IMR-90 (cell line): Measurements from ENCODE around the gene TRAF7. TPM values are rescaled to one million over a fixed set of nuclear protein-coding genes. Genes with fewer than 3 reads are reported as not detected.
A peak's percentile ranks its signal among the peaks of the same experiment; 100 is the strongest.

Experiments
- ATAC-seq: fragments of 200-7000 bp; cut with Tn5 transposase; 2 replicates; pipeline ENCODE4 v1.9.1; 2020; ENCODE audit warnings: low read depth, mild to moderate bottlenecking, moderate library complexity
- BruUV-seq: library from RNA; stranded (reverse); fragments of 400-500 nt; replicated peaks from 2 replicates; lab custom pipeline; 2021; lab: Mats Ljungman, UMichigan
- CTCF ChIA-PET: fragments of 300-600 bp; formaldehyde crosslinking; extraction: SDS; loops from one replicate; lab custom pipeline; 2021; ENCODE audit warnings: antibody characterized with exemption; lab: Yijun Ruan, JAX
- POLR2A ChIA-PET: fragments of 300-600 bp; sonication (Branson Sonifier 250); formaldehyde crosslinking; loops from one replicate; lab custom pipeline; 2022; ENCODE audit warnings: antibody characterized with exemption; ENCODE audit not compliant: unreplicated experiment; lab: Charles Lee
- DNase-seq: peaks from one replicate; pipeline ENCODE4 v3.0.0; 2013
- H2AFZ ChIP-seq: replicated peaks from 2 replicates; pipeline ENCODE3; 2013; ENCODE audit warnings: low read length, mild to moderate bottlenecking; ENCODE audit not compliant: poor library complexity
- H2AK5ac ChIP-seq: 2 replicates; pipeline ENCODE4 v1.6.1; 2013; ENCODE audit warnings: low read depth, low read length, inconsistent platforms
- H2AK9ac ChIP-seq: replicated peaks from 2 replicates; pipeline ENCODE3; 2013; ENCODE audit warnings: mild to moderate bottlenecking, low read depth, low read length, moderate library complexity; ENCODE audit not compliant: poor library complexity
- H2BK120ac ChIP-seq: 2 replicates; pipeline ENCODE4 v1.6.1; 2013; ENCODE audit warnings: low read depth, low read length, inconsistent platforms
- H2BK15ac ChIP-seq: 3 replicates; pipeline ENCODE4 v1.6.1; 2013; ENCODE audit warnings: low read depth, low read length, inconsistent platforms
- H2BK20ac ChIP-seq: 2 replicates; pipeline ENCODE4 v1.6.1; 2013; ENCODE audit warnings: low read depth, mild to moderate bottlenecking, inconsistent platforms, low read length, moderate library complexity
- H2BK5ac ChIP-seq: 2 replicates; pipeline ENCODE4 v1.6.1; 2013; ENCODE audit warnings: mild to moderate bottlenecking, low read depth, low read length, inconsistent platforms; ENCODE audit not compliant: poor library complexity, severe bottlenecking
- H3K14ac ChIP-seq: replicated peaks from 2 replicates; pipeline ENCODE4 v1.6.1; 2013; ENCODE audit warnings: low read depth, low read length, inconsistent platforms
- H3K18ac ChIP-seq: 2 replicates; pipeline ENCODE4 v1.6.1; 2013; ENCODE audit warnings: low read depth, low read length, control low read depth
- H3K23ac ChIP-seq: 2 replicates; pipeline ENCODE4 v1.6.1; 2013; ENCODE audit warnings: low read depth, low read length, inconsistent platforms
- H3K27ac ChIP-seq: 2 replicates; pipeline ENCODE4 v1.5.1; 2013; ENCODE audit warnings: mild to moderate bottlenecking, control low read depth, low read length; ENCODE audit not compliant: insufficient read depth
- H3K27me3 ChIP-seq: 2 replicates; pipeline ENCODE4 v1.6.1; 2013; ENCODE audit warnings: low read length; ENCODE audit not compliant: control insufficient read depth, insufficient read depth
- H3K36me3 ChIP-seq: 2 replicates; pipeline ENCODE4 v1.6.1; 2013; ENCODE audit warnings: low read length, mixed read lengths; ENCODE audit not compliant: control insufficient read depth, insufficient read depth
- H3K4ac ChIP-seq: 2 replicates; pipeline ENCODE4 v1.6.1; 2013; ENCODE audit warnings: low read depth, low read length, inconsistent platforms
- H3K4me1 ChIP-seq: 2 replicates; pipeline ENCODE4 v1.6.1; 2013; ENCODE audit warnings: low read length, mixed read lengths; ENCODE audit not compliant: control insufficient read depth, insufficient read depth
- H3K4me2 ChIP-seq: 2 replicates; pipeline ENCODE4 v1.6.1; 2013; ENCODE audit warnings: low read depth, mild to moderate bottlenecking, control low read depth, low read length, moderate library complexity
- H3K4me3 ChIP-seq: 2 replicates; pipeline ENCODE4 v1.5.1; 2013; ENCODE audit warnings: low read depth, mild to moderate bottlenecking, control low read depth, low read length, moderate library complexity; ENCODE audit not compliant: insufficient read depth
- H3K56ac ChIP-seq: 2 replicates; pipeline ENCODE4 v1.6.1; 2013; ENCODE audit warnings: low read length, inconsistent platforms; ENCODE audit not compliant: insufficient read depth; ENCODE audit errors: extremely low read depth
- H3K79me1 ChIP-seq, 2 experiments: 2 replicates each; pipeline ENCODE4 v1.6.1; 2013; ENCODE audit warnings: low read length in 2 of 2, inconsistent platforms in 1 of 2, low read depth in 1 of 2
- H3K9ac ChIP-seq: 2 replicates; pipeline ENCODE4 v1.6.1; 2013; ENCODE audit warnings: low read depth, low read length, control low read depth
- H3K9me1 ChIP-seq: 2 replicates; pipeline ENCODE4 v1.6.1; 2013; ENCODE audit warnings: low read length, inconsistent platforms; ENCODE audit not compliant: insufficient read depth
- H3K9me3 ChIP-seq: 2 replicates; pipeline ENCODE4 v1.6.1; 2013; ENCODE audit warnings: low read length; ENCODE audit not compliant: control insufficient read depth, insufficient read depth
- H4K20me1 ChIP-seq: 2 replicates; pipeline ENCODE4 v1.6.1; 2013; ENCODE audit warnings: low read length, inconsistent platforms; ENCODE audit not compliant: insufficient read depth
- H4K5ac ChIP-seq: 2 replicates; pipeline ENCODE4 v1.6.1; 2013; ENCODE audit warnings: mild to moderate bottlenecking, low read depth, low read length, control low read depth
- H4K8ac ChIP-seq, 2 experiments: 2 replicates each; pipeline ENCODE4 v1.6.1; 2013; ENCODE audit warnings: low read depth in 2 of 2, low read length in 2 of 2, control low read depth in 1 of 2, inconsistent platforms in 1 of 2
- H4K91ac ChIP-seq: 2 replicates; pipeline ENCODE4 v1.6.1; 2013; ENCODE audit warnings: low read depth, low read length, inconsistent platforms; ENCODE audit not compliant: insufficient read depth
- MAZ ChIP-seq: IDR thresholded peaks from 2 replicates; pipeline ENCODE4 v1.6.1; 2012; ENCODE audit warnings: low read depth, mild to moderate bottlenecking, low read length, improper control_type of control experiment, moderate library complexity, borderline replicate concordance
- MXI1 ChIP-seq: IDR thresholded peaks from 2 replicates; pipeline ENCODE4 v1.6.1; 2012; ENCODE audit warnings: low read depth, mild to moderate bottlenecking, low read length, moderate library complexity, borderline replicate concordance
- WGBS, 2 experiments: methylation state at CpG; one replicate each; pipeline versions ENCODE4 v1.1.5 to v1.1.7; 2013; ENCODE audit warnings: missing lambda C conversion rate in 2 of 2; ENCODE audit not compliant: insufficient read length in 1 of 2; ENCODE audit errors: extremely low coverage in 2 of 2; 5-methylcytosine and 5-hydroxymethylcytosine counted together
- dilution Hi-C: fragments of 300-500 bp; cut with HindIII; formaldehyde crosslinking; loops from one replicate; pipeline ENCODE4 v1.14.3; 2018; ENCODE audit warnings: low sequenced_read_pairs; ENCODE audit not compliant: unreplicated experiment
- in situ Hi-C: fragments of 300-500 bp; cut with MboI; formaldehyde crosslinking; loops from 3 replicates; pipeline ENCODE4 v1.14.3; 2019; ENCODE audit warnings: low sequenced_read_pairs, inconsistent platforms, mixed read lengths
- intact Hi-C: fragments of 100-400 bp; cut with micrococcal nuclease; formaldehyde crosslinking; loops from 2 replicates; pipeline ENCODE4 v1.10.0; 2022
- polyA plus RNA-seq, 3 experiments: library from polyadenylated mRNA; depleted of rRNA; stranded (reverse); fragments of >200 nt; gene quantifications; 2 replicates each; pipeline ENCODE4 v1.2.3, GENCODE V29; 2012; ENCODE audit warnings: low replicate concordance in 1 of 3
- total RNA-seq: library from RNA; depleted of rRNA; stranded (reverse); fragments of >200 nt; gene quantifications from 2 replicates; pipeline ENCODE4 v1.2.3, GENCODE V29; 2012

TRAF7 gene
- total and polyA plus RNA-seq, 2 of the 4 experiments (the other 2 are of a cell fraction) = 29.6 to 52.6 TPM

GRCh38 chr16:2147981-2148671, 7.5 kb upstream of the TRAF7 start, which contains the start of gene RAB26:
Gene RAB26 (plus strand): TSS chr16:2148625. CDS start chr16:2148784, 159 bp downstream.
- 0 out of 2 replicates have a peak within 1 kb of the TSS, but pooled peaks have one; percentile 25 for H3K9ac ChIP-seq
- 0 out of 2 replicates have a peak within 1 kb of the TSS, but pooled peaks have one; percentile 51 for H2AK5ac ChIP-seq
- no TSS peak for BruUV-seq
- H2BK5ac ChIP-seq = peak within 1 kb of the TSS; percentile 11
- peak within 1 kb of the TSS; percentile 32; the same call in 1 of the 2 replicates for H3K23ac ChIP-seq
- peak within 1 kb of the TSS; percentile 91 for H2AFZ ChIP-seq
- ChIA-PET POLR2A (no interaction called here), CTCF (no interaction called here)
- TF ChIP-seq MXI1 (no peak; the same call in 1 of the 2 replicates), MAZ (peak; percentile 22; the same call in 1 of the 2 replicates)
- DNase-seq = peak; percentile 33
- peaks cover 18% of the 10 kb centered on the region for H3K36me3 ChIP-seq
- H4K20me1 ChIP-seq = peaks cover 55% of the 10 kb centered on the region
- peak within 1 kb of the TSS; percentile 49 for H3K4me3 ChIP-seq
- peaks cover 36% of the 10 kb centered on the region for H3K4me1 ChIP-seq
- H3K9me3 ChIP-seq = no peaks in the 10 kb centered on the region
- no peak within 1 kb of the TSS for H3K56ac ChIP-seq
- peak within 1 kb of the TSS; percentile 52 for H3K4ac ChIP-seq
- dilution Hi-C loops = no loop called here
- H4K8ac ChIP-seq = peak within 1 kb of the TSS in 1 of 2 experiments; percentile 60; a peak in 1 of 4 replicates
- no peak within 1 kb of the TSS for H2BK15ac ChIP-seq
- peak within 1 kb of the TSS; percentile 27; the same call in 1 of the 2 replicates for H3K18ac ChIP-seq
- H4K91ac ChIP-seq = no peak within 1 kb of the TSS
- H3K14ac ChIP-seq = no peak within 1 kb of the TSS
- peak within 1 kb of the TSS; percentile 86 for H3K4me2 ChIP-seq
- no peaks in the 10 kb centered on the region for H3K27me3 ChIP-seq
- peak within 1 kb of the TSS; percentile 4; the same call in 1 of the 2 replicates for H3K27ac ChIP-seq
- intact Hi-C loops = no loop called here
- H3K79me1 ChIP-seq = peaks cover 11 to 45% of the 10 kb centered on the region in 2 experiments; a peak in 3 of 4 replicates
- no peak within 1 kb of the TSS for H2BK20ac ChIP-seq
- in situ Hi-C loops = no loop called here
- peak; percentile 82 for ATAC-seq
- peak within 1 kb of the TSS; percentile 17; the same call in 1 of the 2 replicates for H4K5ac ChIP-seq
- H2BK120ac ChIP-seq = no peak within 1 kb of the TSS; the same call in none of the 2 replicates
- H3K9me1 ChIP-seq = peaks cover 10% of the 10 kb centered on the region
- WGBS, 2 experiments = 3% methylated on average over 25 of the region's 55 CpGs; no CpG with 5 or more reads in 1 of the 2 experiments
- peak within 1 kb of the TSS; percentile 92 for H2AK9ac ChIP-seq
